GM18870 (cell line): ENCODE results near the gene GIMAP1.
A peak's percentile ranks its signal among the peaks of the same experiment; 100 is the strongest.
"Not testable (repeated sequence)": the region's sequence is repeated elsewhere in the genome, so short reads cannot be mapped to it uniquely, and the experiment has no call there.

Source experiments
- ATAC-seq: cut with Tn5 transposase; IDR thresholded peaks from one replicate; pipeline ENCODE4 v1.9.1; 2021; ENCODE audit warnings: moderate library complexity; ENCODE audit not compliant: unreplicated experiment

The GIMAP1 gene

GRCh38 chr7:150716368-150716767 is at the start of gene GIMAP1:
TSS of gene GIMAP1 (plus strand) at chr7:150716613. CDS start at chr7:150719048, 2,435 bp downstream.
- no peak for ATAC-seq

GRCh38 chr7:150668472-150668911 is 47.9 kb upstream of the GIMAP1 start:
- peak; percentile 82 for ATAC-seq

GRCh38 chr7:150668977-150669376 is 47.4 kb upstream of the GIMAP1 start:
- no peak for ATAC-seq

- not testable (repeated sequence) for ATAC-seq
Observed at GRCh38 chr7:150671798-150672585, 44.4 kb upstream of the GIMAP1 start.

GRCh38 chr7:150675714-150676113 is 40.7 kb upstream of the GIMAP1 start:
- ATAC-seq, result no peak

GRCh38 chr7:150676276-150676675 is 40.1 kb upstream of the GIMAP1 start:
- ATAC-seq, result not testable (repeated sequence)

GRCh38 chr7:150676854-150677253 is 39.6 kb upstream of the GIMAP1 start:
- not testable (repeated sequence) for ATAC-seq

- ATAC-seq, result not testable (repeated sequence)
Observed at GRCh38 chr7:150678601-150679000, 37.8 kb upstream of the GIMAP1 start.

- not testable (repeated sequence) for ATAC-seq
Observed at GRCh38 chr7:150680364-150680763, 36.0 kb upstream of the GIMAP1 start.

GRCh38 chr7:150685219-150686029 is 31.0 kb upstream of the GIMAP1 start, which contains the start of gene GIMAP2:
TSS of gene GIMAP2 (plus strand) at chr7:150685706. CDS start at chr7:150687060, 1,354 bp downstream.
- ATAC-seq, result peak; percentile 89

GRCh38 chr7:150686030-150686631 is 30.3 kb upstream of the GIMAP1 start:
- peak; percentile 22 for ATAC-seq

- no peak for ATAC-seq
Observed at GRCh38 chr7:150688630-150689029, 27.8 kb upstream of the GIMAP1 start.

GRCh38 chr7:150695654-150696053 is 20.8 kb upstream of the GIMAP1 start:
- no peak for ATAC-seq

GRCh38 chr7:150703209-150703608 is 13.2 kb upstream of the GIMAP1 start:
- ATAC-seq, result no peak

GRCh38 chr7:150715293-150715692 is 1.1 kb upstream of the GIMAP1 start:
- ATAC-seq, result no peak

GRCh38 chr7:150715738-150716137 is 675 bp upstream of the GIMAP1 start:
- no peak for ATAC-seq

GRCh38 chr7:150716939-150717338 is 526 bp downstream of the GIMAP1 start:
- no peak for ATAC-seq

GRCh38 chr7:150717814-150718420 is 1.5 kb downstream of the GIMAP1 start:
- ATAC-seq, result no peak

- ATAC-seq, result no peak
Observed at GRCh38 chr7:150719436-150719835, 3.0 kb downstream of the GIMAP1 start.

GRCh38 chr7:150719960-150720891 is 3.8 kb downstream of the GIMAP1 start:
- no peak for ATAC-seq
